Measurements from ENCODE around the gene RAB32. TPM values are rescaled to one million over a fixed set of nuclear protein-coding genes. Genes with fewer than 3 reads are reported as not detected.

The RAB32 gene
- total RNA-seq, result 116 and 132 TPM in 2 replicates

DNA sequence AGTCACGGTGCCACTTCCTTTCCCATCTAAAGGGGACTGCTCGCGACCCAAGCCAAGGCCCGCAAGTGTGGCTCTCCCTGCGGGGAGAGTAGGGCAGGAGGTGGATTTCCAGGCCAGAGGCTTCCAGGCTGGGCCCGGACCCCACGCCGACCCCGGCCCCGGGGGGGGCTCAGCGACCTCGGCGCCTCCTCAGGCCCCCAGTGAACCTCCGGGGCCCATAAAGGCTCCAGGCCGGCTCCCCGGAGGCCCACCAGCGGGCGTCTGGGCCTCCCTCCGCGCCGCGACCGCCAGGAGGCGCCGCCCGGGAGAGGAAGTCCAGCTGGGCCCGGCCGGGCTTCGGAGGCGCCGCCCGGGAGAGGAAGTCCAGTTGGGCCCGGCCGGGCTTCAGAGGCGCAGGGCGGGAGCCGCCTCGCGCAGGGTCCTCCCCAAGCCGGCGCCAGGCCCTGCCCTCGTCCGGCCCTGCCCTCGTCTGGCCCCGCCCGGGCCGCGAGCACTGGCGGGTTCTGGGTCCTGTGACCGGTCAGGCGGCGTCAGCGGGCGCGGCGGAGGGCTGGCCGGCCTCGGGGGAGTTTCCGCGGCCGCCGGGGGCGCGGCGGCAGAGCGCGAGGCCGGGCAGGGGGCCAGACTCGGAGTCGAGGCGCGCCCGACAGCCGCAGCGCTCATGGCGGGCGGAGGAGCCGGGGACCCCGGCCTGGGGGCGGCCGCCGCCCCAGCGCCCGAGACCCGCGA is at the start of gene RAB32:
Gene RAB32 (plus strand): TSS at position 623 of the 729 bp plus-strand sequence. CDS start 39 bp downstream, at position 662.

DNA sequence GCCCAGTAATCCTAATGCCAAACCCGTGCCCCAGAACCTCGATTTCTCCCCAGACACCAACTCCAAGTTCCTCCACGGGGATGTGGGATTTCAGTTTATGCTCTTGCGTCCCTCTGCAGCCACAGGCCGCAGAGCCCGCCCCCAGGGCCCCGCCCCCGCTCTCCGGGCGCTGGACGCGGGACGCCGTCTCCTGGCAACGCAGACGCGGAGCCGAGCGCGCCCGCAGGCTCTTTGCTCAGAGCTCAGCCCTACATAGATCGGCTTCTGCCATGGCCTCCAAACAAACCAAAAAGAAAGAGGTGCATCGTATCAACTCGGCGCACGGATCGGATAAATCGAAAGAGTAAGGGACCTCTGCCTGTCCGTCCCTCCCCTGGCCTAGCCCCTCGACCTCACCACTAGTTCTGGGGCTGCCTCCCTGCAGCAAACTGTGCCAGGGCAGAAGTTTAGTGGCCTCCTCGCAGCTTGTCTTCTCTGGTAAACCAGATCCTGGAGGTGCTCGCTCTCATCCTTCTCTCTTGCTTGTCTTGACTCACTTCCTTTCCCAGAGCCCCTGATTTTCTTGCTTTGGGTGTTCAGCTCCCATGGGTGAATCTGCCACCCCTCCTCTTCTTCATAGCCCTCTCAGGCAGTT is 55.3 kb downstream of the RAB32 start, which contains the start of gene ADGB:
Gene ADGB (plus strand): TSS at position 201 of the 634 bp plus-strand sequence. CDS start 69 bp downstream, at position 270.

Other genes with a start within 250 kb of the RAB32 start
- gene ADGB, start 55.1 kb downstream of the RAB32 start, total RNA-seq, result not detected in 2 replicates

Measured in hair follicular keratinocyte (primary cell).